GM19372 (cell line): Measurements from ENCODE around the gene KCNMB2.

Experiments
- ATAC-seq: cut with Tn5 transposase; IDR thresholded peaks from one replicate; pipeline ENCODE4 v1.9.1; 2021; ENCODE audit warnings: mild to moderate bottlenecking, low read depth, moderate library complexity; ENCODE audit not compliant: unreplicated experiment

KCNMB2 gene

DNA sequence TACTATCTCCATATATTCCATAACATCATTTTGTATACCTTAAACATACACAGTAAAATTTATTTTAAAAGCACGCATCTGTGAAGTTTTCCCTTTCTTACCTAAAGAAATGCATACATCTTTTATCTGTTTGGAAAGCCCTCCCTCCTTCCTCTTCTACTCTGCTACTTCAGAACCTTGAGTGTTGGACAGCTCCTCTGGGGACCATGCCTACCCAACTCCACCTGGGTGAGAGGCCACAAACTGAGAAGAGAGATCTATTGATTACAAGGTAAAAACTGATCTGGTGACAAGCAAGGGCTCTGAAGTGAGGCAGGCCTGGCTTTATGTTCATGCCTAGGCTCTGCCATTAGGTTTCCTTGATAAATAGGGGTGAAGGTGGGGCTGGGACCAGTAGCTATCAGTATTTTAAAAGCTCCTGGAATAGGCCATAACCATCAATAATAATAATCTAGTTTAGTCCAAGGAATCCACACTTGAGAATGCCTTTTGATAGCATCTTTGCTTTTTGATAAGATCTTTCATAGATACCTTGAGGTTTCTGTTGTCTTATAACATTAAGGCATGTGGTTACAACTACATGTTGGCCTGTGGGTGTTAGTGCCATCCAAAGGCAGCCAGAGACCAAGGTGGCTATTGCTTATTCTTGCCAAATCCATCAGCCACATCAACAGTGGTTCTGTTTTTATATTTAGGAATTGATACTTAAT is 148.8 kb downstream of the KCNMB2 start:
- ATAC-seq: no peak

DNA sequence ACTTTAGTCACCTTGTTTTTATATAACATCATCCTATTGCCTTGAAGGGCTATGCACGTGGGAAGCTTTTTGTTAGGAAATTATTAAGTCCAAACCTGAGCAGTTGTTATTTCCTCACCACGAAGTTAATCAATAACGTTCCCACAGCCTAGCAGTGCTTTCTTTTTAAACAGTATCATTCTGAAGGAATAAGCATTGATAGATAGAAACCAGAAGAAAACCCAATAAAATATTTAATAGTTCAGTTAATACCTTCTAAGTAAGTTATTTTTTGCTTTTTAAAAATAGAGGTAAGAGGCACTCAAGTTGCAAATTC is 149.3 kb downstream of the KCNMB2 start:
- no peak for ATAC-seq

DNA sequence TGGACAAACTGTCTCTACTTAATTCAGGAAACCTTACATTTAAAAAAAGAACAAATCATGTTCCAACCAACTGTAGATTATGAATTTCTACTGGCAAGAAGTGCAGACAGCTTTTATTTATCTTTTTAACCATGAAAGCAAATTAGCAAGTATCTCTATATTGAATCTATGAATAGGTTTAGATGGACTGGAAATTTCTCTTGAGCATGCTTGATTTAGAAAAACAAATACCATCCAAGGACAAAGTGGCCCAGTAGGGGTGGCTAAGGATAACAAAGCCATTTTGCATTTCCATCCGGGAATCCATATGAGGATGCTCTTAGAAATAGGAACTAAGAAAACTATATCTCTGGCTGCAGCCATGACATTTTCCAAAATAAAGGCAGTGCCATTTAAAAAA is 150.6 kb downstream of the KCNMB2 start:
- no peak for ATAC-seq

DNA sequence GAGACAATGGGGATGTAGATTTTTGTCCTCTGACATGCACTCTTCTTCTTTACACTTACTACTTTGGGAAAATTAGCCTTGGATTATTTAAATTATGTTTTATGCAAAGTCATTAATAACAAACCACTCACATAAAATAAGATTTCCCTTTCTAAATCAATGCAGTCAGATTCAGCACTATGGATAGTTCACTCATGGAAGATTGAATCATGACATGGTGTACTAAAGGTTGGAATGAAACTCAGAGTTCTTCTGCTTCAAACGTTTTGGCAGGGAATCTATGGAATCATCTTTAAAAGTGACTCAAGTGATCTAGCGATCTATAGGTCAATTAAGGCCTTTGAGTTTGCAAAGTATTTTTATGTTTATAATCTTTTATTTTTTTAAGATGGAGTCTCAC is 154.3 kb downstream of the KCNMB2 start:
- no peak for ATAC-seq

DNA sequence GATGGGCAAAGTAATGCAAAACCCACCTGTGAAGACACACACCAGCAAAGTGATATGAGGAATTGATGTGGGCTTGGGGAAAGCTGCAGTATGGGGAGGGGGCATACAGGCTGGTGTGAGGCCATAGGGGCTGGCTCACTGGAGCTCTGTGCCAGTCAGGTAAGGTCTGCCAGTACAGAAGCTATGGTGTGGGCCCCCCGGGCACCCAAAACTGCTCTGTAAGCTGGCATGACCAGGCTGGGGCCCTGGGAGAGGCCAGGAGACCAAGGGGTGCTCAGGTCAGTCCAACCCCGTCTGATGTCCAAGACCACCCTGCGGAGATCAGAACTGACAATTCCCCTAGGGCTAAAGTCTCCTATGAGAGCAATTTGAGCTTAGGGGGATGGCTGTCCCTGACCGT is 163.1 kb downstream of the KCNMB2 start:
- no peak for ATAC-seq

GRCh38 chr3:178699810-178700209 is 163.6 kb downstream of the KCNMB2 start:
- ATAC-seq: no peak

DNA sequence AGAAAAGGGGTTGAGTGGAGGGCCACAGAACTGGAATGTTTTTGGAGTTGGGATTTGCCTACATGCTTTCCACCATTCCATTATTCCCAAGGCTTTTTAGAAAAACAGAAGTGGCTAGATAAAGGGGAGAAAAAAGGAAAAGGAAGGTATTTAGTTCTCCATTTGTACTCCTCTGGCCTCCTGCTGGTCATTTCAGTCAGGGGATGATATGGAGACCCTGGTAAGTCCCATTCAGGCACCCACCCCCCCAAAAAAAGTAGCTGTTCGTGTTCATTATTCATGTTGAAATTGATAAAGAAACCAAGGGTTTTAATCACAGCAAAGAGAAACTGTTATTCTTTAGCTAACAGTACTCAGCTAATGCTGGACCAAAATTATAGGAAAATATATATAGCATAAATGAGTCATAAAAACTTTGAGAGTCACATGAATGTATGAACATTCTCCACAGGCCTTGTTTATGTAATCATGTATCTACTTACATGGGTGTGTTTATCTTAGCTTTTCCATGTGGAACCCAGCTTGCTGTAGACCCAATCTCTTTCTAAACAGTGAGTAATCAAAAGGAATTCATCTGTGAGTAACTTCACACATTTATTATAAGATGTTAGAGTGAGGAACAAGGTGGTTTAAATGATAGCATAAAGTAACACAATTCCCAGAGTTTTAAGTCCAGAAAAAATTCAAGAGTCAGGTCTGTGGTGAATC is 167.2 kb downstream of the KCNMB2 start:
- ATAC-seq: no peak

GRCh38 chr3:178705925-178706324 is 169.7 kb downstream of the KCNMB2 start:
- no peak for ATAC-seq

GRCh38 chr3:178706411-178706810 is 170.2 kb downstream of the KCNMB2 start:
- no peak for ATAC-seq

- no peak for ATAC-seq
Measured at GRCh38 chr3:178707311-178708031, 171.2 kb downstream of the KCNMB2 start.

GRCh38 chr3:178709051-178709450 is 172.8 kb downstream of the KCNMB2 start:
- no peak for ATAC-seq

DNA sequence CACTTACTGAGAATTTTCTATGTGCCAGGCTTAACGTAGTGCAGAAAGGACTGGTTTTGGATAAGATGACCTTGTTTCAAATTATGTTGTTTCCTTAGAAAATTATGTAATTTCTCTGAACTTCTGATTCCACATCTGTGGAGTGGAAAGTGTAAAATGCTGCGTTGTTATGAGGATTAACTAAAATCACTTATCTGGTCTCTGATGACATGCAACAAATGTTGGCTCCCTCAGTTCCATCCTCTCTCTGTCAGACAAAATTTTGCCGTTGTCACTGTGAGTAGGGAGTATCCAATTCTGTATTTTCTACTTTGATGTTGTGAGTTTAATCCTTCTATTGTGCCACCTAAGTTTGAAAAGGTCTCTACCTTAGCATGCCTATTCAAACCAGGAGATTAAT is 175.5 kb downstream of the KCNMB2 start:
- ATAC-seq: no peak

GRCh38 chr3:178712247-178712646 is 176.0 kb downstream of the KCNMB2 start:
- ATAC-seq: no peak

DNA sequence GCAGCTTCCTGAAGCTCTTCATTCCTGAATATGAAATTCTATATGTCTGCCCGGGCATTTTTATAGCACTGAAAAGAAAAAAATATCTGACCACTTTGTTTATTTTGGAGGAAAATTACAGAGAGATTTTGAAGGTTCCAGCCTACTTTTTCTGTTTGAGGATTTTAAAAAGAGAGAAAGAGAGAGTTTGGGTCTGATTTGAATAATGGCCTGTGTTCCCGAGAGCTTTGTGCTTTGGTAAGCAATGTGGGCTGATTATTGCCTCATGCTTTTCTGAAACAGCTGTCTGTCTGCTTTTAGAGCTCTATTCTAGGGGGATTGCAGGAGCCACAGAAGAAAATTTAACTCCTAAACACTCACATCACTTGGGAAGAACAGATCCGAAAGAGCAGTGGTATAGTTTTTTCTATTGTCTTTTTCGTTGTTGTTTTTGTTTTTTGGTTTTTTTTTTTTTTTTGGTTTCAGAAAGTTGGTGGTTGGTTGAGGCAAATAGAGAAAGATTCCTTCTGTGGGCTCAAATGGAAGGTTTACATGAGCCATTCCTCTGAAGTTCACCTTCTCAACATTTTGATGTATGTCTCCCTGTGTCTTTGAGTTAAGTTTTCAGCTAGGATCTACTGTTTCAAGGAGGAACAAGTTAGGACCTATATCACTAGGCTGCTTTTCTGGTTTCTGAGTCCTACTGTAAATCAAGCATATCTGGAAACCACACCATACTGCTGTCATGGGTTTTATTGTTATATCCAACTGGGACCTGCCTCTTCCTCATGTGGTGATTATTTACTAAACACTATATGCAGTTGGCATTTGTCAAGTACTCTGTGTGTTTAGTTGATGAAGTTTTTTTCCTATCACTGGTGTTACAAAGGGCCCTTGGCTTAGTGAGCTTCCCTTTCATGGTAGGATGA is 178.9 kb downstream of the KCNMB2 start:
- ATAC-seq: no peak

DNA sequence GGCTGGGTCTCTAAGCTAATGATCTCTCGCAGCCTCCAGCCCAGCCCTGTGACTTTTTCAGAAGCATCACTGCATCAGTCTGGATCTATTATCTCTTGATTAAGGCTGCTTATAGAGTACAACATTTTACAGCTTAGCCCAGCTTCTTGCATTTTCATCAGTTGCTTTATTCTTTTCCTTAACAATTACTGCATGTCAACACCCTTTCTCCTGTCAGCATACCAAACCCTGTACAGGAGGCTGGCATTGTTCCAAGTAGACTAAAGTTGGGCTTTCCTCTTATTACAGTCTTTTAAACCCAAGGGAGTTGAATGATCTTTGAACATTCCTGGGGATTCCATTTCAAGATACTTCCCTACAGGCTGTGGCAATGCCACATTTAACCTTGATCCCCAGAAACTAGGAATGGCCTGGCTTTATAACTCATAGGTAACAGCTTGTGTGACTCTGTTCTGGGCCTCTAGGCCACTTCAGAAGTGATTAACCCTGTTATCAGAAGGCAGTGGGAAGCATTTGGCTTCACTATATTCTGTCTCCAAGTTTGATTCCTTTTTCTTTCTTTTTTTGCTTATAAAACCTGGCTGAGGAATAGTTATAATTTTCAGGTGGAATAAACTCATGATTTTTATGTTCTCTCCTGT is 182.9 kb downstream of the KCNMB2 start:
- no peak for ATAC-seq

- ATAC-seq: no peak
Measured at GRCh38 chr3:178732824-178733223, 196.6 kb downstream of the KCNMB2 start.

- ATAC-seq: no peak
Measured at GRCh38 chr3:178735032-178735674, 198.9 kb downstream of the KCNMB2 start.

- no peak for ATAC-seq
Measured at GRCh38 chr3:178736300-178736699, 200.1 kb downstream of the KCNMB2 start.

GRCh38 chr3:178739720-178740119 is 203.5 kb downstream of the KCNMB2 start:
- no peak for ATAC-seq

DNA sequence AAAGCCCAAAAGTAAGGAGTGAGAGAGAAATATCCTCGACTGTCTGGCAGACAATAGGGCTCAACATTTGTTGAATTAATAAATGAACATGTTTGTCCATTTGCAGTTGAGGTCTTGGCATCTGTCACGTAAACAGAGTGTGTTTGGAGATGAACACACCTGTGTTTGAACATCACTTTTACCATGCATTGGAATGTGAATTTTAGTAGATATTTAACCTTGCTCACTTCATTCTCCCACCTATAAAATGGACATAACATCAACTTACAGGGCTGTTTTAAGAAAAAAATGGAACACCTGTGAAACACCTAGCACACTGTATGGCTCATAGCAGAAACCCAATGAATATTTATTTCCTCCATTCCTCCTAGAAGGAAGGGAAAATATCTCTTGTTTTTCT is 204.8 kb downstream of the KCNMB2 start:
- ATAC-seq: no peak
